PC-3 (cell line): ENCODE measurements around the gene TMCC3.

Experiments
- CTCF ChIP-seq: fragments of 300-600 bp; sonication (generic); conservative IDR thresholded peaks from 2 replicates; pipeline ENCODE4 v1.5.1; 2017; ENCODE audit warnings: antibody characterized with exemption, low read depth, mild to moderate bottlenecking, low read length
- EZH2 ChIP-seq: fragments of 300-600 bp; sonication (generic); IDR thresholded peaks from one replicate; pipeline ENCODE4 v1.6.1; 2017; ENCODE audit warnings: antibody characterized with exemption, mild to moderate bottlenecking, low read length; ENCODE audit not compliant: unreplicated experiment

DNA sequence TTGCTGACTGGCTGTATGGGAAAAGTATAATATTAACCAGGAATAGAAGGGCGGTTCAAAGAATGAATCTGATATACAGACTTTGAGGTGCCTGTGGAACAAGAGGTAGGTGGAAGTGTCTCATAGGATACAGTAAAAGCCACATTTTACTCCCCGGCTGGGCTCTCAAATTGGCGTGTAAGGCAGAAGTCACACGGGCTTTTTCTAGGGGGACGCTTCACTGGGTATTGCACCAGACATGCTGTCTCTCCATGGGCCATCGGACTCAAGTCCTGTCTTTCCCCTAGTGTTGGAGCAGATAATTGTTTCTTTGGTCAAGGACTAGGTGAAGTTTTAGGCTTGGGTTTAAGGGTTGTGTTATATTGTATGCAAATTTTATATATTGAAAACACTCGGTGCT lies 9.1 kb downstream of the TMCC3 start:
- TF ChIP-seq EZH2 (no peak), CTCF (no peak)
